GM21529 (cell line): Measurements from ENCODE around the gene MSN.

ENCODE experiments used
- ATAC-seq: cut with Tn5 transposase; IDR thresholded peaks from one replicate; pipeline ENCODE4 v1.9.1; 2021; ENCODE audit not compliant: unreplicated experiment

MSN gene

DNA sequence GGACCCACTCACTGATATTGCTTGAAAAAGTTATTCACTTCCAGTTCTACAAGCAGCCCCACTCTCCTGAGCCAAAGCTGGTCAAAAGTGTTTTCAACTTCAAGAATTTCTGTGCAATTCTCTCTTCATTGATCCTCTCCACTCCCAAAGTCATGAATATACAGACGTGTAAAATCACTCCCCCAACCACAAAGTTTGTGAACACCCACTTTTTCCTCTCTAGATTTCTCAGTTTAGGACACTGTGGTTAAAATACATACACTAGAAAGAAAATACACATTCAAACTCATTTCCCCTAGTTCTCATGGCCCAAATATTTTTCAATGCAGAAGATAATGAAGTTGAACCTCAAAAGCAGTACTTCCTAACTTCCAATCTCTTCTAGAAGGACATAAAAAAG is 116.3 kb downstream of the MSN start:
- no peak for ATAC-seq
